BJ (cell line): ENCODE measurements around the gene AATK. TPM values are rescaled to one million over a fixed set of nuclear protein-coding genes. Genes with fewer than 3 reads are reported as not detected.

ENCODE experiments used
- CTCF ChIA-PET: fragments of 350-600 bp; formaldehyde crosslinking; extraction: SDS; loops from one replicate; lab custom pipeline; 2021; ENCODE audit warnings: antibody characterized with exemption, inconsistent platforms; lab: Yijun Ruan, JAX
- POLR2A ChIA-PET: fragments of 300-600 bp; sonication (Branson Sonifier 250); formaldehyde crosslinking; extraction: SDS; loops from one replicate; lab custom pipeline; 2021; ENCODE audit warnings: antibody characterized with exemption; lab: Charles Lee
- DNase-seq: peaks from one replicate; pipeline ENCODE4 v3.0.0-alpha.2; 2011; ENCODE audit warnings: low read depth
- H3K27me3 ChIP-seq: 2 replicates; pipeline ENCODE4 v1.6.0; 2011; ENCODE audit warnings: low read length; ENCODE audit not compliant: control insufficient read depth, insufficient read depth
- H3K36me3 ChIP-seq: 2 replicates; pipeline ENCODE4 v1.5.1; 2011; ENCODE audit warnings: low read length; ENCODE audit not compliant: control insufficient read depth, insufficient read depth
- H3K4me3 ChIP-seq: 2 replicates; pipeline ENCODE4 v1.5.1; 2011; ENCODE audit warnings: low read depth, mild to moderate bottlenecking, control low read depth, low read length
- polyA plus RNA-seq: library from polyadenylated mRNA; depleted of rRNA; stranded (reverse); fragments of >200 nt; gene quantifications from 2 replicates; pipeline ENCODE4 v1.2.3, GENCODE V29; 2011
- TF ChIP-seq, protein P1 (sequence below): IDR thresholded peaks from 2 replicates; pipeline ENCODE4 v1.5.1; 2011; ENCODE audit warnings: low read depth, mild to moderate bottlenecking, control low read depth, inconsistent platforms, low read length, moderate library complexity; ENCODE audit not compliant: insufficient read depth

The AATK gene
- polyA plus RNA-seq, 1 experiment, result 0.29 TPM

DNA sequence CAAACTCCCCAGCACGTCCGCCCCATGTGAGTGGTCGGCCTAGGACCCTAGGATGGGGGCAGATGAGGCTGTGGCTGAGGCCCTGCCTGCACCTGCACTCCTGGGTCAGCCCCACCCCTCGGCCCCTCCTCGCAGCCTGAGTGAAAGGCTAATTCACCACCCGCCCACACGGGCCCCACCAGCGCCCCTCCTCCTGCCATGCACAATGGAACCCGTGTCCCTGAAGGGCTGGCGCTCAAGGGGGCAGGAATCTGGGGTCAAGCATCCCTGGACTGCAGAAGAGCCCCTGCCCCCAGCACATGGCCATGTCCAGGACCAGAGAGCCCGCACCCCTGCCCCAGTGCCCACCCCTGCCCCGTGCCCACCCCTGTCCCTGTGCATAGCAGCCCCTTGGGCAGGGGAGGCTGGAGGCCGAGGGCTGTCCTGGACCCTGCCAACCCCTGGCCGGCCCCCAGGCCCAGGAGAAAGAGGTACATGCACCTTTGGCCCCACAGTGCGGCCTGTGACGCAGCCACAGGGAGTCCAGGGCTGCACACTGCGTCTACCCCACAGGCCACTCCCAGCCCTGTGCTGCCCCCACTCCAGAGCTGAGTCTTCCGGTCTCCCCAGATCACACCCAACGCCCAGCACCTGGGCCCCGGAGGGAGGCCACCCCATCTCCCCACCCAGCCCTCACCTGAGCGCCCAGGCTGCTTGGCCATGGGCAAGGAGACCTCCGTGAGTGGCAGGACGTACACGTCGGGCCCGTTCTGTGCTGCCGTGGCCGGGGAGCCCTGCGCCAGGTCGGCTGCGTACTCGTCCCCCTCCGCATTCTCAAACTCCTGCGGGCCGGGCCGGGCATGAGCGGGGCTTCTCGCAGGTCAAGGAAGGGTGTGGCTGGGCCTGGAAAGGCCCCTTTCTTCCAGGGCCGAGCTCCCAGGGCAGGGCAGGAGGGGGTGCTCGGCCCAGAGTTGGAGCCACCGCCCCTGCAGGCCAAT, 35.3 kb downstream of the AATK start:
- no peaks in the 10 kb centered on the region for H3K27me3 ChIP-seq
- ChIA-PET CTCF (no interaction called here), POLR2A (interaction anchor here (0.6 kb wide), 1 partner anchor 342 kb away, joined by 3 read pairs; no protein-coding TSS in a partner anchor)

DNA sequence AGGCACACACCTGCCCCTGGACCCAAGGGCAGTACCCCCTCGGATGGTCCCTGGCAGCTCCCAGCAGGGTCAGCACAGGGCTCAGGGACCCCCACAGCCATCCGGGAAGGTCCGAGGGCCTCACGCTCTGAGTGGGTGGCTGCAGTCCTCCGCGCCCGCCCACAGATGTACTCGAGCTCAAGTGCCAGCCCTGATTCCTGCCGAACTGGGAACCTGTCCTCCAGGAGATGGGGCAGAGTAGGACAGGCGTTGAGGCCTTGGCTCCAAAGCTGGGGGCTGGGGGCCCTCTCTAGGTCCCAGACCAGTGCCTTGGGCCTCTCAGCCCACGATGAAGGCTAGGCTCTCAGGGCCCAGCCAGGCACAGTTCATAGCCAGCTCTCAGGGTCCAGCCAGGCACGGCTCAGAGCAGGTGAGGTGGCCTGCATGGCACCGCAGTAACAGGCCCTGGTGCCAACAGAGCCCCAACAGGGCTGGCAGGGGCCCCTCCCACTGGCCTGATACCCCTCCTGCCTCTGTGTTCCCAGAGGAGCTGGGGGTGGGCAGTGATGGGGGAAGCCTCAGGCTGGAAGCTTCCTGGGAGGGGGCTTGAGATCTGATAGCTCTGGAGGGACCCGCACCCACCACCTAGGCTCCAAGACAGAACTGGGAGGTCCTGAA, 36.2 kb downstream of the AATK start:
- POLR2A ChIA-PET, result interaction anchor here (0.6 kb wide), 1 partner anchor 343 kb away, joined by 3 read pairs; no protein-coding TSS in a partner anchor
- TF ChIP-seq, protein P1, sequence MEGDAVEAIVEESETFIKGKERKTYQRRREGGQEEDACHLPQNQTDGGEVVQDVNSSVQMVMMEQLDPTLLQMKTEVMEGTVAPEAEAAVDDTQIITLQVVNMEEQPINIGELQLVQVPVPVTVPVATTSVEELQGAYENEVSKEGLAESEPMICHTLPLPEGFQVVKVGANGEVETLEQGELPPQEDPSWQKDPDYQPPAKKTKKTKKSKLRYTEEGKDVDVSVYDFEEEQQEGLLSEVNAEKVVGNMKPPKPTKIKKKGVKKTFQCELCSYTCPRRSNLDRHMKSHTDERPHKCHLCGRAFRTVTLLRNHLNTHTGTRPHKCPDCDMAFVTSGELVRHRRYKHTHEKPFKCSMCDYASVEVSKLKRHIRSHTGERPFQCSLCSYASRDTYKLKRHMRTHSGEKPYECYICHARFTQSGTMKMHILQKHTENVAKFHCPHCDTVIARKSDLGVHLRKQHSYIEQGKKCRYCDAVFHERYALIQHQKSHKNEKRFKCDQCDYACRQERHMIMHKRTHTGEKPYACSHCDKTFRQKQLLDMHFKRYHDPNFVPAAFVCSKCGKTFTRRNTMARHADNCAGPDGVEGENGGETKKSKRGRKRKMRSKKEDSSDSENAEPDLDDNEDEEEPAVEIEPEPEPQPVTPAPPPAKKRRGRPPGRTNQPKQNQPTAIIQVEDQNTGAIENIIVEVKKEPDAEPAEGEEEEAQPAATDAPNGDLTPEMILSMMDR, result no peak

More for the DNA sequence above, 35.3 kb downstream of the AATK start:
- DNase-seq, result no peak
- TF ChIP-seq, protein P1, result no peak
- Histone ChIP-seq H3K4me3 (no peak overlapping the region), H3K36me3 (no peaks in the 10 kb centered on the region)

DNA sequence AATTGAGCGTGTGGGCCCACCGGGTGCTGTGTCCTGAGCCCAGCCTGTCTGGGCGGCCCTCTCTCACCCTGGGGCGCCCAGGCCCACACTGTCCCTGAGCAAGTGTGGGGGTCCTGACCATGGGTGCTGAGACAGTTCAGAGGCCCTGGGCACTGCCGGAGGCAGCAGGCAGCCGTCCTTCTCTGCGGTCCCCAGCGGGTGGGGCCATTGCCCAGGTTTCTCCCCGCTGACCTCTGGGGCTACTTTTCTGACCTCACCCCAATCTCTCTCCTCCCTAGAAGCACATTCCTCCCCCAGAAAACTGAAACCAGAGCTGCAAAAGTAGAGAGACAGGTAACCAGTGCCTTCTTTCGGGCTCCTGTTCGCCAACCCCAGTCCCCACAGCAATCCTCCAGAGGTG, 36.7 kb downstream of the AATK start:
- TF ChIP-seq, protein P1, result no peak
- Histone ChIP-seq H3K36me3 (no peaks in the 10 kb centered on the region), H3K4me3 (no peak overlapping the region), H3K27me3 (no peaks in the 10 kb centered on the region)
- ChIA-PET POLR2A (no interaction called here), CTCF (no interaction called here)
- DNase-seq, result no peak

More for the DNA sequence above, 36.2 kb downstream of the AATK start:
- Histone ChIP-seq H3K27me3 (no peaks in the 10 kb centered on the region), H3K4me3 (no peak overlapping the region), H3K36me3 (no peaks in the 10 kb centered on the region)
- CTCF ChIA-PET, result no interaction called here
- no peak for DNase-seq

DNA sequence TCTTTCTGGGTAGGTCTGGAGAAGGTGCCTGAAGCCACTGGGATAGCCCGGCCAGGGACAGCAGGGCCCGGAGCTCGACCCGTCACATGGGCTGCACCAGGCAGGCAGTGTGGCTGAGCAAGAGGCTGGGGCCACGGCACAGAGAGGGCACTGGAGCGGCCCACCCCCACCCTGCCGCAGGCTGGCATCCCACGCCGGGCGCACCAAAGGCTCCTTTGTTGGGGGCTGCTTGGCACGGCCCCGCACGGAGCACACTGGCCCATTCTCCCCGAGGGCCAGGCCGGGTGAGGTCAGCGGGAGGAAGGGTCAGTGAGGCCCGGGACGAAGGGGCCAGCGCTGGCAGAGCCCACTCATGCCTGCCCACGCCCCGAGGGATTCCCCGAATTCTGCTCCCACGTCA, 37.2 kb downstream of the AATK start:
- no peaks in the 10 kb centered on the region for H3K36me3 ChIP-seq
- TF ChIP-seq, protein P1, result no peak

DNA sequence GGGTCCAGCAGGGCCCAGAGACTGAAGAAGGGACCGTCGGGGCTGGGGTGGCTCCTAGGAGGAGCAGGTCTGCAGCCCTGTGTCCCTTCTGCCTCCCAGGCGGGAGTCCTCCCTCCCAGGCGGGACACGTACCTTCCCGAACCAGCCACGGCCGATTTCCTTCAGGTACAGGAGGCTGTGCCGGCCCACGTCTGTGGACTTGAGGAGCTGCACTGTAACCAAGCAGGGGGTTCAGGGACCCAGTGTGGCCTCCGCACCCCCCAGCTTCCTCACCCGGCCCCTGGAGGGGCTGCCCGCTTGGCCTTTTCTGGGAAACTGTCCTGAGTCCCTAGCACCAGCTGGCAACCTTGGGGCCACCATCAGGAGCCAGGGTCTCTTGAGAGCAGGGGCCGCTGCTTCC, 37.7 kb downstream of the AATK start:
- Histone ChIP-seq H3K4me3 (no peak overlapping the region), H3K36me3 (no peaks in the 10 kb centered on the region), H3K27me3 (no peaks in the 10 kb centered on the region)
- ChIA-PET CTCF (interaction anchor here (0.5 kb wide), 1 partner anchor 73 kb away, joined by 4 read pairs; no protein-coding TSS in a partner anchor), POLR2A (no interaction called here)
- no peak for DNase-seq
- TF ChIP-seq, protein P1, result no peak

More for the DNA sequence above, 37.2 kb downstream of the AATK start:
- Histone ChIP-seq H3K27me3 (no peaks in the 10 kb centered on the region), H3K4me3 (no peak overlapping the region)
- ChIA-PET POLR2A (no interaction called here), CTCF (no interaction called here)
- DNase-seq, result no peak
